Femur (tissue), 1 donor: ENCODE measurements around the gene DSG2.

ENCODE experiments used
- DNase-seq: peaks from one replicate; pipeline ENCODE4 v3.0.0-alpha.2; 2017

DSG2 gene

DNA sequence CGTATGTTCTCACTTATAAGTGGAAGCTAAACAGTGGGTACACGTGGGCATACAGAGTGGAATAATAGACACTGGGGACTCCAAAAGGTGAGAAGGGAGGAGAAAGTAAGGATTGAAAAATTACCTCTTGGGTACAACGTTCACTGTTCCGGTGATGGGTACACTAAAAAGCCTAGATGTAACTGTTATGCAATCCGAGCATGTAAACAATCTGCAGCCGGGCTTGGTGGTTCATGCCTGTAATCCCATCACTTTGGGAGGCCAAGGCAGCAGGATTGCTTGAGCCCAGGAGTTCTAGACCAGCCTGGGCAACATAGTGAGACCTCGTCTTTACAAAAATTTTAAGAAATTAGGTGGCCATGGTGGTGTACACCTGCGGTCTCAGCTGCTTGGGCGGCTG, 60.6 kb downstream of the DSG2 start:
- no peak for DNase-seq

DNA sequence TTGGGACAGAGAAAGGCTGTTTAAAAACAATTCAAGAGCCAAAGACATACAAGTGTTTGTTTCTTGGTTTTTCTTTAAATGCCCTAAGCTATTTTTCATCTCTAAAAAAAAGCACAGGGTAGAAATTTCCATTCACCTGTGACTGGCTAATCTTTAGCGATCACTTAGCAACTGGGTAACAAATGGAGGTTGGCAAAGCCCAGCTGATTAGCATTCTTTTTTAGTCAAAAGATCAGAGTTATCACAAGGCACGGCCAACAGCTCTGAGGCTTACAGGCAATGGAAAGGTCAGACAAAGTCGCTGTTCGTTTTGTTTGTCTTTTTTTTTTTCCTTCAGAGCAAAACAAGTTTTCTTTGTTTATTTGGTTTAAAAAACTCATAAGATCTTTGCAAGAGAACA, 64.7 kb downstream of the DSG2 start:
- DNase-seq, result no peak

DNA sequence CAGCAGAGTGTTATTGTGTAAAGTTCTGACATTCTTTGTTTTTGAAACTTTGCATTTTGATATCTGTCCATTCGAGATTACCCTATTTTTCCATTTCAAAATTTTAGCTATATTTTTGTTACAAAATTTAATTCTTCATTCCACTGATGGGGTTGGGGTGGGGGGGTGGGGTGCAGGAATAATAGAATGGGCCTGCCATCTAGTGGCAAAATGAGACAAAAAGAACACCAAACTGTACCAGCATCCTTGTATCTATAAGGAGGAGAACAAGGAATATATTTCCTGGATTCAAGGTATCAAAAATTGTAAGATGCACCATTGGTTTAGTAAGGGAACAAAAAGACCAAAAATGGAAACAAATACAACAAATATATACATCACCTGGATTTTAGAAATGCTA, 65.8 kb downstream of the DSG2 start:
- no peak for DNase-seq

DNA sequence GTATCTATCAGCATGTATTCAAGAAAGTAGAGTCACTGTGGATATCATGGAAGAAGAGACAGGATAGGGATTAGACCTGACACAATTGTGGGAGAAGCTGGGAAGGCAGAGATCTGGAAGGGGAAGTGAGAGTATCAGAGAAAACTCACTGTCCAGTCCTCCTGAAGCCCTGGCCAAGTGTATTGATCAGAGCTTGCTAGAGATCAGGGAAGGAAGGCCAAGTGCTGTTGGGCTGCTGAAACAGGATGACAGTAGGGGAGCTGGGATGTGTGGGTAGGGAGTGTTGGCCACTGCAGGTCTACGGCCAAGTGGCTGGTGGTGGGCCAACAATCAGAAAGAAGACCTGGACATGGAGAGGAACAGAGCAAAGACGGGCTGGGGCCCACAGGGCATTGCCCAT, 67.4 kb downstream of the DSG2 start:
- no peak for DNase-seq

DNA sequence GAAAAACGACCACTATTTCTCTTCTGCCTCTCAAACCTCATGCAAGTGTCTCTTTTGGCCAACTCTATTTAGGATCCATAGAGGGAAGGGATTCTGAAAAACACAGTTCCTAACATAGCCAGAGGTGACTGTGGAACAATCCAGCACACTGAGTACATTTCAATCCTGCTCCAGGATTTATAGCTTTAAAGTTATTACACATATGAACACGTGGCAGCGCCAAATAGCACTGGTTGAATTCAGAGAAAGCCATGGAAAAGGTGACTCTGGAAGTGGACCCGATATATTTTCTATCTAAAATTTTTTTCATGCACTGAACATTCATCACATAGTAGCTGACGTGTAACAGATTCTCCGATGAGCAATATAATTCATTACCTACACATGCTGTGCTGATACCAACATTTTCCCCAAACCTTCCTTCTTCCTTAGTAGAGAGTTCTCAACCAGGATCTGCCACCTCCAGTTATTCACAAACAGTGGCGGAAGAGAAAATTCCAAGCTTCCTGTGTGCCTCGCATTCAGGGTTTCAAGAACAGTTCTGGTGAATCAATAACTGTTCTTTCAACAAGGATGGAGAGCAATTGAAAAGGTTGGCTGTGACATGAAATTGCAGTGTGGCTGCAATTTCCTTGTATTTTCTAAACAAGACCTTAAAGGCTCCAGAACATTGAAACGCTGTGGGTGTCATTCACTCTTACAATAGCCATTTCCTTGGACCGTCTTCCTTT, 68.0 kb downstream of the DSG2 start:
- DNase-seq, result no peak

DNA sequence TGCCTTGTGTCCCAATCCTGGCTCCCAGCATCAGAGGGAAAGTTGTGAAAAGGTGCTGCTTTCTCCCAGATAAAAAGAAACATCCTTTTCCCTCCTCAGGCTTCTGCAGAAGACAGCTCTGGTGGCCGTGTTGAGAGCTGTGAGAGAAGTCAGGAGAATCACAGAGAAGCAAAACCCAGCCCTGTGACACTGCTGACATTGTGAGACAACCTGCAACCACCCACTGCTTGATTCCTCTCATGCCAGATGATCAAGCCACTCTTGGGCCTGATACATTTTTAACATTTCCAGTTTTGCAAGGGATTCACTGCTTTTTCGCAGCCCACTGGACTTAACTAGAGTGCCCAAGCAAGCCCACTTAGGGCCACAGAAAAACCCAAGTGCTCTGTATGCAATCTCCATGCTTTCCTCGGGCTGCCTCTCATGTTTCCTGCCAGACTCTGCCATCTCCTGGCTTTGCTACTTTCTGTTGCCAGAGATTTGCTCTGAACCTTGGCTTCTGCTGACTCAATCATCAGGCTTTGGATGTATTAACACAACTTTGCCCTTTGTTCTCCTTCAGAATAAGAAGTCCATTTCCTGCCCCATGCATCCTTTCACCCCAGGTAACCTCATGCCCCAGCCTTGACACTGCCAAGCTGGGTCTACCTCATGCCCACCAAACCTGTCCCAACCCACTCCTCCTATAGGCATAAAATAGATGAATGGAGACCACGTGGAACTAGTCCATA, 68.8 kb downstream of the DSG2 start:
- DNase-seq, result no peak

DNA sequence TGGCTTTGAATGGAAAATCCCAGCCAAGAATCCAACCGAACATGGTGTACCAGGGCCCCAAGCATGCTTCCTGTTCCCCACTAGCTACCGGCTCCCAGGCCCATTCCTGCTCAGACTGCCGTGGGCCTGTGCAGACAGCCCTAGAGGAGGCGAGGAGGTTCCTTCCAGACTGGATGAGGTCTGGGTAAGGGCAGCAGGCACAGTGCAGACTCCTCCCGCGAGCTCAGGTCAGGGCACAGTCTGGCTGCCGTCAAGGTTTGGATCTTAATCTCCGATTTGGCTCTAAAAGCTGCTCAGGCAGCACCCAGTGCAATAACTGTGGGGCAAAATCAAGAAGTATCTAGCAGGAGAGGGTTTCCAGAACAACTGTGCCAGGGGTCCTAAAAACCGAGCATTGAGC, 74.4 kb downstream of the DSG2 start:
- DNase-seq, result no peak

DNA sequence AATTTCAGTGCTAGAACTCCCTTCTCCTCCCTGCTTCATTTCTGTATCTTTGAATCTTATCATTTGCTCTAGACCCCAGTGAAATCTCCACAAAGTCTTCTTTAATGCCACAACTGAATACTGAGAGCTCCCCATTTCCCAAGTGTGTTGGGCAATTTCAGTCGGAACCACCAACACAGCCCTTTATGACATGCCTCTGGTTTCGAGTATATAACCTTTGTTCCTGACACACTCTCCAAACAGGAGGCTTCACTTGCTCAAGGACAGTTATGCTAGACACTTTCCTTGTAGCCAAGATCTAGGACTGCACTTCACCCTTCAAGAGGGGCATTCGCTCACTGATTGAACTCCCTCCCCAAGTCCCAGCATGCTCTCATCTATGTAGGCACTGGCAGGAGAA, 75.1 kb downstream of the DSG2 start:
- no peak for DNase-seq

DNA sequence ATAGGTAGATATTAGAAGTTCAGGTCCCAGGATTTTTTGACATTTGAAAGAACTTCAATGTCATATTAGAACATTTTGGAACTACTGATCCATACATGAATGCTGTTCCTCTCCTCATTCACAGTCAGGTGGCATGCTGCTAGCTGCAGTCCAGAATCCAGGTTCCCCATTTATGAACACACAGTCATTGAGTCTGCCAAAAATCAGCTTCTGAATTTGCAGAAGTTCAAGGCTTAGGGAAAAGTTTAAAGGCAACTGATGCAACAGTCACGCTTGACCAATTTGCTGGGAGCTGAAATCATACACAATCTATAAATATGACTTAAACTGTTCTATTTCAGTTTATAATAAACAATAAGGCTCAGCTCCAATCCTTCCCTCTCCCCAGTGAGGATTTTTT, 76.4 kb downstream of the DSG2 start:
- no peak for DNase-seq

DNA sequence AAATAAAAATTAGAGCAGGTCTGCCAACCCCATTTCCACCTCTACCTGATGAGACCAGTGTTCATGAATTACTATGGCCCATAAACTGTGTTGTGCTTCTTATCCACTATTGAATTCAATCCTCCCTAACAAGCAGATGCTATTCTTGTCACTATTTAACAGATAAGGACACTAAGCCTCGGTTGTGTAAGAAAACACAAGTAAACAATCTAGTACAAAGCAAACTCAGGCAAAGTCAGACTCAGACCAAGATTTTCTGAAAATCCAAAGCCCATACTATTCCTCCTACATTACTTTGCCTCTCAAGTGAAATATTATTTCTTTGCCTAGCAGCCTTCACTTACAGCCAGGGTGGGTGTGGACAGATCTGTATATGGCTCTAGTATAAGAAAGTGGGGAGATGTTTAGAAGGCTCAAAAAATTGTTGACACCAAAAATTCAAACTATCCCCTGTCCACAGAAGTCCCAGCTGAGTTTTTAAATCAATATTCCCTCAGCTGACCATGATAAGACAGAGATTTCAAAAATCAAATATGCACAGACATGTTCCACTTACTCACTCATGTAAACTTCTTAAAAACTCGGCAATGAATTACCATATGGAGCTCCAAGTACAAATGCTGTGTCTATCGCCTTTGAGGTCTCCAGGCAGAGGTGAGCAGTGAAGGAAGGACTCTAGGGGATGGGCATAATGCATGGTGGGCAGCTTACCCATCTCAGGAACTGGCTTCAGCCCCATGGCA, 77.7 kb downstream of the DSG2 start:
- no peak for DNase-seq

DNA sequence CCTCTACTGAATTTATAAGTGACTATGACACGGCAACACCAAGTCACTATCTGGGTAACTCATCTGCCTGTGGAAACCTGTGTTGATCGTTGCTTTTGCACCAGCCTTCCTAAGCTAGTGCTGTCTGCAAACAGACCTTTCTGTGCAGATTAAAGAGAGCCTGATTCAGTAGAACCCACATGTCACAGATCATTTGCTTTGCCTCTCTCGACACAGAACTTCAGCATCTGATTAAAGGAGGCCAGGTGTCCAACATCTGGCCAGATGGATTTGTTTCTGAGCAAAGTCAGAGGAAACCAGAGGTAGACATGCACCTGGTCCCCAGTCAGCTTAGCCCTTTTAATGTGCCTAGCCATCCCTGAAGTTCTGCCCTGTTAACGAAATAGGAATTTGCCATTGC, 78.7 kb downstream of the DSG2 start:
- DNase-seq, result no peak

DNA sequence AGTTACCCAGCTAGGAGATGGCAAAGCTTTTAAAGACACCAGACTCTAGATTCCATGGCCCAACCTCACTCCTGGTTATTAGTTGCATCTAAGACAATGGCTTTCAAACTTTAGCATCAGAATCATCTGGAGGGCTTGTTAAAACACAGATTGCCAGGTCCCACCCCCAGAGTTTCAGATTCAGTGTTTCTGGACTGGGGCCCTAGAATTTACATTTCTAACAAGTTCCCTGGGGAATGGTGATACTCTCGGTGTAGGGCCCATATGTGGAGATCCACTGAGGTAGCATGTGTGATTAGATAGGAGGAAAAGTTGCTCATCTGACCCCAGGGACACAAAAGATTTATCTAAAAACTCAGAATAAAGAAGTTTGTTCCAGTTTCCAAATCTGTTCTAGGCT, 79.2 kb downstream of the DSG2 start:
- no peak for DNase-seq

DNA sequence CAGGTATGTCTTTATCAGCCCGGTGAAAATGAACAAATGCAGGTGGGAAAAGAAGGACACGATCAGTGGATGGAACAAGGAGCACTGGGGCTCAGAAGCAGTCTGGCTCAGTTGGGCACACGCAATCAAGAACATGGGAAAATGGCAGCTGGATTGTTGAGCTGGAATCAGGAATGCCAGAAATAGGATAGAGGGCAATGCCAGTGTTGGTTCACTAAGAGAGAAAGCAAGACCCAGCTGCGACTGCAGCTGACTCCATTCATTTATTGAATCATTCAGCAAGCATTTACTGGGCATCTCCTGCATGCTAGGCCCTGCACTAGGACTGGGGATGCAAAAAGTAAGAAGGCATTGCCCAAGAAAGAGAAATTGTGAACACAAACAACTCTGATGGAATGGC, 80.1 kb downstream of the DSG2 start:
- DNase-seq, result no peak

DNA sequence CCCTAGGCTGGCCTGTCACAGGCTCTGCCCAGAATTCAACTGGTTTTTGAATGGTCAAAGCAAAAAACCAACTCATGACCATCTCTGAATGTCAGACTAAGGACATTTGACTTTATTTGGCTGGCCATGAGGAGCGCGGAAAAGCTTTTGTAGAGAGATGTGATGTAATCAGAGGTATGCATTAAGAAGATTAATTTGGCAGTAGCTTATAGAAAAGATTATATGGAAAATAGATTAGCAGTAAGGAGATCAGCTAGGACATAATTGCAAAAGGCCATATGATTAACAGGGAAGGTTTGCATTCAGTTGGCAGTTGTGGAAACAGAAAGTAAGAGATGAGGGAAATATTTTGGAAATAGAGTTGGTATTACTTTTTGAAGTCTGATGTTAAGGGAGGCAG, 81.4 kb downstream of the DSG2 start:
- DNase-seq, result no peak

DNA sequence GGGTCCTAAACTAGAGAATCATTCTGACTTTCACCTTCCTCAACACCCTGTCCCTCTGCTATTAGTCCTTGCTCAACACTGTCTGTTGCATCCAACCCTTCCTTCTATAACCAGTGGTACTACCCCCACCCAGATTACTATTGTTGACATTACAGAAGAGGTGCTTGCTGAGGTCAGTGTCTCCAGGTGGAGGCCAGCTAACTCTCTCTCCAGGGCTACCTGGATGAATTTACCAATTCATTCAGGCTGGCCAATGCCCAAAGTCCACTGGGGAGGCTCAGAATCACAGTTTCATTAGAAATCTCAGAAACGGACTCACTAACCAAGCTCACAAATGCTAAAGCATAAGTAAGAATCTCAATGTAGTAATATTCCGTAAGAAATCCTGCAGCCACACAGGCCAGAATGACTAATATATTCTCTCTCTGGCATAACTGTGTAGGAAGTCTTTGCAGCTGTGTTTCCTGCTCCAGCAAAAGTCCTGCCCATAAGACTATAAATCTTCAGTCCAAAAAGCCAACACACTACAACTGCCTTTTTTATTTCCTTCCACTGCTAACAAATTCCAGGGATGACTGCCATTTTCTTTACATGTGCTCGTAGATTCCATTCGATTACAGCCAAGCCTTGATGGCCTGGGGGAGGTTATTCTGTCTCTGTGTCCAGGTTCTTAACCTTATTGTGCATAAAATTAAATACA, 83.7 kb downstream of the DSG2 start:
- peak; percentile 35 for DNase-seq

DNA sequence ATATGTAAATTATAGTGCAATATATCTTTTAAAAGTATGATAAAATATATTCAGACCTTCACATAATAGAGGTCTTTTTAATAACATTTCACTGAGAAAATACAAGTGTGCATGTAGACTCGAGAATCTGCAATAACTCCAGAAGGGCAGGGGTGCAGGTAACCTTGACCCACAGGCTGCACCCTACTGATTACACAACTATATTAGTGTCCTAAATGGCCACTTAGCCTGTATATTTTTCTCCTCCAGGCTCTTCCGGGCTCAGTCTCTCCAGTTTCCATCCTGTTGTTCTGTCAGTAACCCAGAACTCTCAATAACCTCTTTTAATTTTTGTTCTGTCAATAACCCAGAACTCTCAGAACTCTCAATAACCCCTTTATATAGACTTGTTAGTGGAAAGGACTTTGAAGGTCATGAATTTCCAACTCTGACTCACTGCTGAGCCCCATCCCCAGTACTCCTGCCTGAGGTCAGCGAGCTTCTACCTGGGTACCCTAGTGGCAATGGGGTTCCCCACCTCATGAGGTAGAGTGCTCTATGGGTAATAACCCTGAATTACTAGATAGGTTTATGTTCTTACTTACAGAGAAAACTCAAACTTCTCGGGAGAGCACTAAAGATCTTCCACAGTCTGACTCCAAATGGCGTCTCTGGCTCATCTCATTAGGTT, 85.3 kb downstream of the DSG2 start:
- no peak for DNase-seq

DNA sequence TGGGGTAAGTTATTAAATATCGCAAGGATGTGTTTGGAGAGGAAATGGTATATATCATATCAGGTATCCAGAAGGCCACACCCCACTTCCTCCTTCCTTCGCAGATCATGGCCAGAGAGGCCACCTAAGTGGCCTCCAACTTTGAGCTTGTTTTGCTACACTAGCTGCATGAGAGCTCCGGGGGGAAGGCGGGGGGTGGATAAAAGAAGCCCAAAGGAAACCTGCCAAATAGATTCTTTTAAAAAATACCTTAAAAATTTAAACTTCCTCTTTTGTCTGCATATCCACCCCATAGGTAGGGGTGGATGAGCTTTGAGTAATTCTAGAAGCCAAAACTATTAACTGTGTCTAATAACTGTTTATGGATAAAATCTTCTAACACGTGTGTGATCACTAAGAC, 88.0 kb downstream of the DSG2 start:
- DNase-seq, result no peak

DNA sequence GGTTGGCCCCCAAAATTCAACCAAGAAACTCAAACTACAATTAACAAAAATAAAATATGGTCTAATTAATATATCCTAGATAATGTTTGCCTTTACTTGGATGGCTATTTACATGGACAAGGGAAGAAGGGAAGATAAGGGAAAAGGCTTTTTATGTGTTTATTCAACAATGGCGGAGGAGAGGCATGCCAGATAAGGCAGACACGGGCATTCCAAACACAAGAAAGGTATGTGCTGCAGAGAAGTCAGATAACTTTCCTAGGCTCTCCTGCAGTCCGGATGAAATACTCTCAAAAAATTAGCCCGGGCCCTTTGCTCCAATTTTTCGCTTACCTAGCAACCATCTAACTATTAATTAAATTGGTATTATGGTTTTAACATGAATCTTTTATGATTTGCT, 88.6 kb downstream of the DSG2 start:
- no peak for DNase-seq

DNA sequence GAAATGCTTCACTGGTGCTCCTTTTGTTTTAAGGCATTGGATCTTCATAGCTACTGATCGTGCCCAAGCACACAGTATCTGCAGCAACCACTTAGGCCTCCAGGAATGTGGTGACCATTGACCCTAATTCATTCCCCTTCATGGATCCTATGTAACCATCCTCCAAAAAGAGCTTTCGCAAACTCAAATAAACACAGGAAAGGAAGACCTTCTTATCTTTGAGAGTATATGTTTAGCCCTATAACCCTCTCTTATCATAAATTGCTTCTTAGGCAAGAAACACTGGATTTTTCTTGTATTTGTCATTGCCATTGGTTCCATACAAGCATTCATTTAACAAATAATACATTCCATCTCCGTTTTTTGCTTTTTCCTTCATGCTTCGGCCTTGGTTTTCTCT, 89.6 kb downstream of the DSG2 start:
- DNase-seq, result no peak

DNA sequence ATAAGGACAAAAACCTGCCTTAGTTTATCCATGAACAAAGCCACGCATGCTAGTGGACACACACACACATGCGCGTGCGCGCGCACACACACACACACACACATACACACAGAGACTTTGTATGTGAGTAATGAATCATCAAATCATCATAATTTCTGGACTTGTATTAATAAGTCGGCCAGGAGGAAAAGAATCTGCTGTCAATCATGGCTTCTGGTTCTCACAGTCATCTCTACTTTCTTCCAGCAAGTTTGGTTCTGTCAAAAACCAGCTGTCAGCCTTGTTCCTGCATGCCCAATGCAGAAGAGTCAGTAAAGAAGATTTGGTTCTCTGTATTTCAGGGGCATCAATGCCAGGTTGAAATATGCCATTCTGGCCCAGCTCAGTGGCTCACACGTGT, 92.6 kb downstream of the DSG2 start:
- no peak for DNase-seq

DNA sequence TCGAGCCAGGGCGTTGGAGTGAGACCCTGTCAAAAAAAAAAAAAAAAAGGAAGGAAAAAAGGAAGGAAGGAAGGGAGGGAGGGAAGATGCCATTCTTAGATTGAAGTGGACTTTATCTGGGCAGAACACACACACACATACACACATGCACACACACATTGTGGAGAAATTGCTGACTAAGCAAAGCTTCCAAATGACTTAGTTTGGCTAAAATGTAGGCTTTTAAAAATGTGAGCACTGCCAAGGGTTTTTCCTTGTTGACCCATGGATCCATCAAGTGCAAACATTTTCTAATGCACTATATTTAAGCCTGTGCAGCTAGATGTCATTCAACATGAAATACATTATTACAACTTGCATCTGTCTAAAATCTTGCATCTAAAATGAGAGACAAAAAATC, 93.1 kb downstream of the DSG2 start:
- no peak for DNase-seq

DNA sequence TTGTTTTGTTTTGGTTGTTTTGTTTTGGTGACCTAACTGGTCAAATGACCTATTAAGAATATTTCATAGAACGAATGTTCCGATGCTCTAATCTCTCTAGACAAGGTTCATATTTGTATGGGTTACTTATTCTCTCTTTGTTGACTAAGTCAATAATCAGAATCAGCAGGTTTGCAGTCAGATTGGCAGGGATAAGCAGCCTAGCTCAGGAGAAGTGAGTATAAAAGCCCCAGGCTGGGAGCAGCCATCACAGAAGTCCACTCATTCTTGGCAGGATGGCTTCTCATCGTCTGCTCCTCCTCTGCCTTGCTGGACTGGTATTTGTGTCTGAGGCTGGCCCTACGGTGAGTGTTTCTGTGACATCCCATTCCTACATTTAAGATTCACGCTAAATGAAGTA, 93.7 kb downstream of the DSG2 start, which contains the start of gene TTR:
Gene TTR (plus strand): TSS at position 250 of the 400 bp plus-strand sequence. CDS start 26 bp downstream, at position 276.
- no peak for DNase-seq
